DMS 273 (cell line): Measurements from ENCODE around the gene VAPA.

Source experiments
- DNase-seq: peaks from one replicate; lab custom pipeline; 2025; ENCODE audit not compliant: unreplicated experiment; lab: John Stamatoyannopoulos, UW

VAPA gene

GRCh38 chr18:9913526-9914333 lies at the start of gene VAPA:
Gene VAPA, plus strand, starts transcription at chr18:9914016. Its CDS starts 241 bp downstream, at chr18:9914257.
- DNase-seq, result peak; percentile 99

GRCh38 chr18:9865764-9866490 lies 47.9 kb upstream of the VAPA start:
- no peak for DNase-seq

GRCh38 chr18:9866627-9867026 lies 47.2 kb upstream of the VAPA start:
- DNase-seq, result no peak

- no peak for DNase-seq
Observed at GRCh38 chr18:9867071-9867594, 46.7 kb upstream of the VAPA start.

- no peak for DNase-seq
Observed at GRCh38 chr18:9868857-9869714, 44.7 kb upstream of the VAPA start.

- DNase-seq, result no peak
Observed at GRCh38 chr18:9869715-9870430, 43.9 kb upstream of the VAPA start.

GRCh38 chr18:9870431-9871008 lies 43.3 kb upstream of the VAPA start:
- no peak for DNase-seq

GRCh38 chr18:9871244-9871746 lies 42.5 kb upstream of the VAPA start:
- DNase-seq, result no peak

- DNase-seq, result no peak
Observed at GRCh38 chr18:9872823-9873222, 41.0 kb upstream of the VAPA start.

- no peak for DNase-seq
Observed at GRCh38 chr18:9874728-9875127, 39.1 kb upstream of the VAPA start.

GRCh38 chr18:9876212-9876866 lies 37.5 kb upstream of the VAPA start:
- DNase-seq, result no peak

- DNase-seq, result peak; percentile 38
Observed at GRCh38 chr18:9876867-9877654, 36.8 kb upstream of the VAPA start.

- no peak for DNase-seq
Observed at GRCh38 chr18:9877655-9878014, 36.2 kb upstream of the VAPA start.

GRCh38 chr18:9878095-9878494 lies 35.7 kb upstream of the VAPA start:
- DNase-seq, result no peak

GRCh38 chr18:9878783-9879242 lies 35.0 kb upstream of the VAPA start:
- DNase-seq, result no peak

GRCh38 chr18:9884090-9884489 lies 29.7 kb upstream of the VAPA start:
- DNase-seq, result no peak

GRCh38 chr18:9884532-9885140 lies 29.2 kb upstream of the VAPA start:
- DNase-seq, result no peak
